WTC11 (cell line): ENCODE measurements around the gene STK40. TPM values are rescaled to one million over a fixed set of nuclear protein-coding genes. Genes with fewer than 3 reads are reported as not detected.

ENCODE experiments used
- ATAC-seq: fragments of 200-7000 bp; cut with Tn5 transposase; 2 replicates; pipeline ENCODE4 v1.10.0; 2021; ENCODE audit warnings: mild to moderate bottlenecking, moderate library complexity
- CTCF ChIA-PET: fragments of 300-600 bp; sonication (Branson Sonifier 250); formaldehyde crosslinking; loops from one replicate; lab custom pipeline; 2021; ENCODE audit warnings: antibody characterized with exemption; lab: Charles Lee
- POLR2A ChIA-PET: fragments of 350-600 bp; sonication (Branson Sonifier 250); formaldehyde crosslinking; loops from one replicate; lab custom pipeline; 2021; ENCODE audit warnings: antibody characterized with exemption; lab: Charles Lee
- DNase-seq: peaks from one replicate; pipeline ENCODE4 v3.0.0; 2021; ENCODE audit warnings: low spot score
- H3K27ac Mint-ChIP-seq: 2 replicates; pipeline ENCODE4 v1.8.0; 2021; ENCODE audit warnings: mixed read lengths
- H3K27me3 Mint-ChIP-seq: 2 replicates; pipeline ENCODE4 v1.8.0; 2021; ENCODE audit warnings: low read depth, mild to moderate bottlenecking, moderate library complexity, mixed read lengths
- H3K36me3 Mint-ChIP-seq: 2 replicates; pipeline ENCODE4 v1.8.0; 2021; ENCODE audit warnings: mixed read lengths
- H3K4me1 Mint-ChIP-seq: 2 replicates; pipeline ENCODE4 v1.8.0; 2022; ENCODE audit warnings: mixed read lengths
- H3K4me3 Mint-ChIP-seq: 2 replicates; pipeline ENCODE4 v1.8.0; 2021; ENCODE audit warnings: mild to moderate bottlenecking, moderate library complexity, mixed read lengths
- H3K9me3 Mint-ChIP-seq: 2 replicates; pipeline ENCODE4 v1.8.0; 2021; ENCODE audit warnings: mixed read lengths
- ARID4B ChIP-seq: sonication (generic); formaldehyde crosslinking; IDR thresholded peaks from 2 replicates; pipeline ENCODE4 v1.8.0; 2023; ENCODE audit warnings: missing genetic modification reagents, mild to moderate bottlenecking, borderline replicate concordance
- ATF1 ChIP-seq: sonication (generic); formaldehyde crosslinking; IDR thresholded peaks from 2 replicates; pipeline ENCODE4 v1.8.1; 2023; ENCODE audit warnings: mild to moderate bottlenecking, moderate library complexity, missing genetic modification reagents
- EMX1 ChIP-seq: fragments of 250-450 bp; sonication (Bioruptor Pico); IDR thresholded peaks from 2 replicates; pipeline ENCODE4 v1.8.0; 2021; ENCODE audit warnings: mild to moderate bottlenecking
- ETV6 ChIP-seq: sonication (generic); formaldehyde crosslinking; IDR thresholded peaks from 2 replicates; pipeline ENCODE4 v1.8.1; 2022; ENCODE audit warnings: mild to moderate bottlenecking, missing genetic modification reagents
- HMGXB4 ChIP-seq: sonication (generic); formaldehyde crosslinking; IDR thresholded peaks from 2 replicates; pipeline ENCODE4 v1.8.1; 2023; ENCODE audit warnings: mild to moderate bottlenecking, moderate library complexity, missing genetic modification reagents
- NFYB ChIP-seq: sonication (generic); formaldehyde crosslinking; conservative IDR thresholded peaks from 2 replicates; pipeline ENCODE4 v1.8.0; 2022; ENCODE audit warnings: low read depth, missing genetic modification reagents
- PREB ChIP-seq: sonication (generic); formaldehyde crosslinking; IDR thresholded peaks from 2 replicates; pipeline ENCODE4 v1.8.1; 2022; ENCODE audit warnings: mild to moderate bottlenecking, missing genetic modification reagents, moderate library complexity, borderline replicate concordance
- SP1 ChIP-seq: sonication (generic); formaldehyde crosslinking; conservative IDR thresholded peaks from 2 replicates; pipeline ENCODE4 v1.8.1; 2022; ENCODE audit warnings: missing genetic modification reagents
- USF1 ChIP-seq: sonication (generic); formaldehyde crosslinking; IDR thresholded peaks from 2 replicates; pipeline ENCODE4 v1.8.0; 2022; ENCODE audit warnings: mild to moderate bottlenecking, missing genetic modification reagents
- ZBTB21 ChIP-seq: sonication (generic); formaldehyde crosslinking; IDR thresholded peaks from 2 replicates; pipeline ENCODE4 v1.8.1; 2023; ENCODE audit warnings: mild to moderate bottlenecking, missing genetic modification reagents, borderline replicate concordance
- ZNF138 ChIP-seq: sonication (generic); formaldehyde crosslinking; conservative IDR thresholded peaks from 2 replicates; pipeline ENCODE4 v1.8.1; 2022; ENCODE audit warnings: mild to moderate bottlenecking, moderate library complexity, missing genetic modification reagents
- ZNF219 ChIP-seq: sonication (generic); formaldehyde crosslinking; IDR thresholded peaks from 2 replicates; pipeline ENCODE4 v1.8.0; 2023; ENCODE audit warnings: missing genetic modification reagents, mild to moderate bottlenecking, borderline replicate concordance
- ZNF416 ChIP-seq: fragments of 250-450 bp; sonication (Bioruptor Pico); IDR thresholded peaks from 2 replicates; pipeline ENCODE4 v1.9.0; 2021; ENCODE audit warnings: mild to moderate bottlenecking, inconsistent platforms
- ZNF423 ChIP-seq: fragments of 250-450 bp; sonication (Bioruptor Pico); IDR thresholded peaks from 2 replicates; pipeline ENCODE4 v2.1.2; 2022; ENCODE audit warnings: mild to moderate bottlenecking, moderate library complexity
- ZSCAN18 ChIP-seq: fragments of 250-450 bp; sonication (Bioruptor Pico); IDR thresholded peaks from 2 replicates; pipeline ENCODE4 v2.1.2; 2022; ENCODE audit warnings: mild to moderate bottlenecking, moderate library complexity
- total RNA-seq: library from RNA; stranded (reverse); gene quantifications from 3 replicates; pipeline ENCODE4 v1.2.3, GENCODE V29; 2021

Gene STK40
- total RNA-seq, 1 experiment from 2014 or later, result 24.7 TPM

- Mint-ChIP-seq H3K4me1 (no peaks in the 10 kb centered on the region), H3K27me3 (no peaks in the 10 kb centered on the region), H3K4me3 (no peak overlapping the region), H3K9me3 (no peaks in the 10 kb centered on the region), H3K36me3 (peaks cover under 1% of the 10 kb centered on the region; the same call in 1 of the 2 replicates), H3K27ac (no peak overlapping the region)
- POLR2A ChIA-PET, result no interaction called here
- DNase-seq, result no peak
- ATAC-seq, result no peak
- CTCF ChIA-PET, result interaction anchor here (0.8 to 1.7 kb wide), 2 partner anchors 29 to 243 kb away, joined by 3 to 6 read pairs; no protein-coding TSS in a partner anchor
- TF ChIP-seq ZSCAN18 (CRISPR knock-in tag) (no peak), USF1 (CRISPR knock-in tag) (no peak), ATF1 (CRISPR knock-in tag) (no peak), ZBTB21 (CRISPR knock-in tag) (no peak), ETV6 (no peak), SP1 (no peak), HMGXB4 (no peak)
Observed at GRCh38 chr1:36339615-36340014, 46.1 kb downstream of the STK40 start.

GRCh38 chr1:36339215-36339614 is 46.5 kb downstream of the STK40 start:
- H3K27ac Mint-ChIP-seq, result no peak overlapping the region
- no peak for TF ChIP-seq NFYB
- no peak for TF ChIP-seq EMX1 (CRISPR knock-in tag)
- TF ChIP-seq ZNF219 (CRISPR knock-in tag), result no peak
- TF ChIP-seq PREB (CRISPR knock-in tag), result no peak
- TF ChIP-seq ZNF138, result no peak
- TF ChIP-seq ZNF416 (CRISPR knock-in tag), result no peak
- TF ChIP-seq ARID4B (CRISPR knock-in tag), result no peak
- TF ChIP-seq ZNF423, result no peak
- ChIA-PET POLR2A (no interaction called here), CTCF (interaction anchor here (0.8 to 1.7 kb wide), 2 partner anchors 30 to 242 kb away, joined by 3 to 6 read pairs; no protein-coding TSS in a partner anchor)
- no peaks in the 10 kb centered on the region for H3K36me3 Mint-ChIP-seq
- H3K9me3 Mint-ChIP-seq, result no peaks in the 10 kb centered on the region
- no peak overlapping the region for H3K4me3 Mint-ChIP-seq
- no peaks in the 10 kb centered on the region for H3K27me3 Mint-ChIP-seq
- no peak for ATAC-seq
- H3K4me1 Mint-ChIP-seq, result no peaks in the 10 kb centered on the region
- DNase-seq, result no peak
